Stimulated activated CD4-positive, alpha-beta T cell treated with anti-CD3 and anti-CD28 coated beads, TNF-alpha, amount 100 ng/mL, for 24 hours (primary cell): Measurements from ENCODE around the gene PIGV.

Experiments used
- DNase-seq, 3 experiments: peaks; one replicate each; pipeline ENCODE4 v3.0.0-alpha.2; 2020; ENCODE audit warnings: low read depth in 3 of 3

PIGV gene

GRCh38 chr1:26772687-26773086, 15.1 kb upstream of the PIGV start:
- DNase-seq, result no peak

GRCh38 chr1:26774462-26774861, 13.3 kb upstream of the PIGV start:
- DNase-seq, result no peak

- no peak for DNase-seq
These were observed 12.1 kb upstream of the PIGV start for GRCh38 chr1:26775666-26776065.

GRCh38 chr1:26779098-26779668, 8.6 kb upstream of the PIGV start:
- DNase-seq, result no peak

GRCh38 chr1:26780344-26780957, 7.3 kb upstream of the PIGV start:
- no peak for DNase-seq

GRCh38 chr1:26781206-26781825, 6.4 kb upstream of the PIGV start:
- no peak for DNase-seq

GRCh38 chr1:26782521-26783212, 5.1 kb upstream of the PIGV start:
- no peak for DNase-seq

- no peak for DNase-seq
These were observed 4.1 kb upstream of the PIGV start for GRCh38 chr1:26783646-26784022.

- no peak for DNase-seq
These were observed 3.5 kb upstream of the PIGV start for GRCh38 chr1:26784023-26784871.

- DNase-seq, result no peak
These were observed 2.9 kb upstream of the PIGV start for GRCh38 chr1:26784886-26785285.

- DNase-seq, result no peak
These were observed 1.9 kb upstream of the PIGV start for GRCh38 chr1:26785611-26786436.

- DNase-seq, result no peak
These were observed 1.0 kb upstream of the PIGV start for GRCh38 chr1:26786437-26787380.

GRCh38 chr1:26787381-26787705, 407 bp upstream of the PIGV start:
- DNase-seq, result peak in 1 of 3 experiments; percentile 71

GRCh38 chr1:26788515-26788785, 700 bp downstream of the PIGV start:
- DNase-seq, result peak in 1 of 3 experiments; percentile 21

GRCh38 chr1:26788836-26789611, 1.3 kb downstream of the PIGV start:
- peak; percentile 73 to 86 (median 86) for DNase-seq

GRCh38 chr1:26789612-26789865, 1.8 kb downstream of the PIGV start:
- no peak for DNase-seq

- no peak for DNase-seq
These were observed 2.2 kb downstream of the PIGV start for GRCh38 chr1:26789931-26790330.

- DNase-seq, result no peak
These were observed 2.8 kb downstream of the PIGV start for GRCh38 chr1:26790551-26790953.

- DNase-seq, result no peak
These were observed 3.4 kb downstream of the PIGV start for GRCh38 chr1:26791148-26791547.

- no peak for DNase-seq
These were observed 3.9 kb downstream of the PIGV start for GRCh38 chr1:26791626-26792025.
